ENCODE results near the gene PRM2.

GRCh38 chr16:11265124-11265523 is 11.2 kb downstream of the PRM2 start:
- no peak for TF ChIP-seq CTCF (IDR thresholded peaks at IDR 0.05)
- TF ChIP-seq POLR2A (IDR thresholded peaks at IDR 0.05), result no peak
